PC-3 (cell line): ENCODE results near the gene CTNS. TPM values are rescaled to one million over a fixed set of nuclear protein-coding genes. Genes with fewer than 3 reads are reported as not detected.

Experiments used
- ATAC-seq: fragments of 200-7000 bp; cut with Tn5 transposase; 2 replicates; pipeline ENCODE4 v1.9.1; 2020; ENCODE audit warnings: mild to moderate bottlenecking, moderate library complexity
- BruUV-seq: library from RNA; stranded (reverse); fragments of 400-500 nt; replicated peaks from 2 replicates; lab custom pipeline; 2021; lab: Mats Ljungman, UMichigan
- CTCF ChIA-PET: fragments of 300-600 bp; sonication (Branson Sonifier 250); formaldehyde crosslinking; loops from one replicate; lab custom pipeline; 2022; ENCODE audit warnings: antibody characterized with exemption; lab: Charles Lee
- POLR2A ChIA-PET: fragments of 300-600 bp; sonication (Branson Sonifier 250); formaldehyde crosslinking; loops from one replicate; lab custom pipeline; 2022; ENCODE audit warnings: antibody characterized with exemption; ENCODE audit not compliant: unreplicated experiment; lab: Charles Lee
- DNase-seq: peaks from one replicate; pipeline ENCODE4 v3.0.0-alpha.2; 2015
- H2AFZ ChIP-seq: fragments of 300-600 bp; sonication (generic); 2 replicates; pipeline ENCODE4 v1.6.0; 2016; ENCODE audit warnings: antibody characterized with exemption, low read length
- H3F3A ChIP-seq: fragments of 300-600 bp; sonication (generic); one replicate; pipeline ENCODE4 v1.6.0; 2017; ENCODE audit warnings: antibody characterized with exemption, low read length, control low read depth, mild to moderate bottlenecking; ENCODE audit not compliant: unreplicated experiment
- H3K27ac ChIP-seq: fragments of 300-600 bp; sonication (generic); 2 replicates; pipeline ENCODE4 v1.5.1; 2016; ENCODE audit warnings: mild to moderate bottlenecking, low read length
- H3K27me3 ChIP-seq: fragments of 300-600 bp; sonication (generic); 2 replicates; pipeline ENCODE4 v1.6.1; 2016; ENCODE audit warnings: low read length, mixed read lengths
- H3K36me3 ChIP-seq: fragments of 300-600 bp; sonication (generic); 2 replicates; pipeline ENCODE4 v1.6.1; 2016; ENCODE audit warnings: low read depth, mixed run types, low read length, mixed read lengths
- H3K4me1 ChIP-seq: fragments of 300-600 bp; sonication (generic); 2 replicates; pipeline ENCODE4 v1.5.1; 2016; ENCODE audit warnings: low read length; ENCODE audit not compliant: insufficient read depth
- H3K4me2 ChIP-seq: fragments of 300-600 bp; sonication (generic); 2 replicates; pipeline ENCODE4 v1.6.0; 2016; ENCODE audit warnings: low read length
- H3K4me3 ChIP-seq: fragments of 300-600 bp; sonication (generic); 2 replicates; pipeline ENCODE4 v1.5.1; 2016; ENCODE audit warnings: mild to moderate bottlenecking, low read length, mixed read lengths
- H3K79me2 ChIP-seq: fragments of 300-600 bp; sonication (generic); 2 replicates; pipeline ENCODE4 v1.6.1; 2017; ENCODE audit warnings: low read length, mixed read lengths
- H3K9ac ChIP-seq: fragments of 300-600 bp; sonication (generic); 2 replicates; pipeline ENCODE4 v1.6.0; 2016; ENCODE audit warnings: mild to moderate bottlenecking, low read length
- H3K9me2 ChIP-seq: fragments of 300-600 bp; sonication (generic); replicated peaks from 2 replicates; pipeline ENCODE4 v1.6.1; 2016; ENCODE audit warnings: mixed run types, low read length, mixed read lengths
- H3K9me3 ChIP-seq: fragments of 300-600 bp; sonication (generic); 2 replicates; pipeline ENCODE4 v1.6.1; 2016; ENCODE audit warnings: low read length, mixed read lengths
- H4K20me1 ChIP-seq: fragments of 300-600 bp; sonication (generic); 2 replicates; pipeline ENCODE4 v1.6.1; 2016; ENCODE audit warnings: low read length, mixed read lengths
- EZH2 ChIP-seq: fragments of 300-600 bp; sonication (generic); IDR thresholded peaks from one replicate; pipeline ENCODE4 v1.6.1; 2017; ENCODE audit warnings: antibody characterized with exemption, mild to moderate bottlenecking, low read length; ENCODE audit not compliant: unreplicated experiment
- EZH2phosphoT487 ChIP-seq: fragments of 300-600 bp; sonication (generic); IDR thresholded peaks from 2 replicates; pipeline ENCODE4 v1.6.1; 2018; ENCODE audit warnings: mild to moderate bottlenecking, antibody characterized with exemption, low read length, borderline replicate concordance
- intact Hi-C: fragments of 100-400 bp; cut with micrococcal nuclease; formaldehyde crosslinking; loops from 2 replicates; pipeline ENCODE4 v1.9.0; 2023
- total RNA-seq: library from RNA; depleted of rRNA; stranded (reverse); fragments of >200 nt; gene quantifications from 2 replicates; pipeline ENCODE4 v1.2.3, GENCODE V29; 2014
- TF ChIP-seq, protein P1 (sequence below): fragments of 300-600 bp; sonication (generic); conservative IDR thresholded peaks from 2 replicates; pipeline ENCODE4 v1.5.1; 2017; ENCODE audit warnings: antibody characterized with exemption, low read depth, mild to moderate bottlenecking, low read length

Gene CTNS
- total RNA-seq, 1 experiment from 2014 or later = 10.2 TPM

DNA sequence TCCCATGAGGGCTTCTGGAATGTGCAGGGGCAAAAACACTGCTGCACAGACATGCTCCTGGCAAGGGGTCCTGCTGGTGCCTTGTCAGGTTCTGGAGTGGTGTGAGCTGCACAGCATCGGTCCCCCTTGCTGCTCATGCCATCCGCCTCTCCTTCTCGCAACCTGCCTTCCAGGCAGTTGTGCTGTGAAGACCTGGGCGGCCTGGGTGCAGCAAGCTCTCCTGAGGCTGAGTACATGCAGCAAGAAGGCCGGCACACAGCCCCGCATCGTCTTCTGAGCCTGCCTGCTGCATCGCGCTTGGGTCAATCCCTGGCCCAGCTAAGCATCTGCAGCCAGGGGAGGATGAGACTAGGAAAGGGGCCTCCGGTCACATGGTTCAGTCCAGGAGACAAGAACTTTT, 26.9 kb upstream of the CTNS start:
- no peak overlapping the region for H3K9ac ChIP-seq
- no peak overlapping the region for H3K4me2 ChIP-seq
- ATAC-seq = no peak
- no peaks in the 10 kb centered on the region for H3F3A ChIP-seq
- peaks cover 3% of the 10 kb centered on the region for H3K36me3 ChIP-seq
- ChIA-PET CTCF (no interaction called here), POLR2A (no interaction called here)
- intact Hi-C loops = no loop called here
- H3K4me3 ChIP-seq = no peak overlapping the region
- no peaks in the 10 kb centered on the region for H3K27me3 ChIP-seq
- no peak overlapping the region for H3K27ac ChIP-seq
- no peaks in the 10 kb centered on the region for H3K79me2 ChIP-seq
- TF ChIP-seq EZH2 = no peak
- TF ChIP-seq, protein P1, sequence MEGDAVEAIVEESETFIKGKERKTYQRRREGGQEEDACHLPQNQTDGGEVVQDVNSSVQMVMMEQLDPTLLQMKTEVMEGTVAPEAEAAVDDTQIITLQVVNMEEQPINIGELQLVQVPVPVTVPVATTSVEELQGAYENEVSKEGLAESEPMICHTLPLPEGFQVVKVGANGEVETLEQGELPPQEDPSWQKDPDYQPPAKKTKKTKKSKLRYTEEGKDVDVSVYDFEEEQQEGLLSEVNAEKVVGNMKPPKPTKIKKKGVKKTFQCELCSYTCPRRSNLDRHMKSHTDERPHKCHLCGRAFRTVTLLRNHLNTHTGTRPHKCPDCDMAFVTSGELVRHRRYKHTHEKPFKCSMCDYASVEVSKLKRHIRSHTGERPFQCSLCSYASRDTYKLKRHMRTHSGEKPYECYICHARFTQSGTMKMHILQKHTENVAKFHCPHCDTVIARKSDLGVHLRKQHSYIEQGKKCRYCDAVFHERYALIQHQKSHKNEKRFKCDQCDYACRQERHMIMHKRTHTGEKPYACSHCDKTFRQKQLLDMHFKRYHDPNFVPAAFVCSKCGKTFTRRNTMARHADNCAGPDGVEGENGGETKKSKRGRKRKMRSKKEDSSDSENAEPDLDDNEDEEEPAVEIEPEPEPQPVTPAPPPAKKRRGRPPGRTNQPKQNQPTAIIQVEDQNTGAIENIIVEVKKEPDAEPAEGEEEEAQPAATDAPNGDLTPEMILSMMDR = no peak
- no peak for TF ChIP-seq EZH2phosphoT487
- H3K4me1 ChIP-seq = no peaks in the 10 kb centered on the region
- H3K9me3 ChIP-seq = no peaks in the 10 kb centered on the region
- no TSS peak for BruUV-seq
- no peak for DNase-seq
- H3K9me2 ChIP-seq = no peaks in the 10 kb centered on the region
- H4K20me1 ChIP-seq = no peaks in the 10 kb centered on the region
- no peak overlapping the region for H2AFZ ChIP-seq

DNA sequence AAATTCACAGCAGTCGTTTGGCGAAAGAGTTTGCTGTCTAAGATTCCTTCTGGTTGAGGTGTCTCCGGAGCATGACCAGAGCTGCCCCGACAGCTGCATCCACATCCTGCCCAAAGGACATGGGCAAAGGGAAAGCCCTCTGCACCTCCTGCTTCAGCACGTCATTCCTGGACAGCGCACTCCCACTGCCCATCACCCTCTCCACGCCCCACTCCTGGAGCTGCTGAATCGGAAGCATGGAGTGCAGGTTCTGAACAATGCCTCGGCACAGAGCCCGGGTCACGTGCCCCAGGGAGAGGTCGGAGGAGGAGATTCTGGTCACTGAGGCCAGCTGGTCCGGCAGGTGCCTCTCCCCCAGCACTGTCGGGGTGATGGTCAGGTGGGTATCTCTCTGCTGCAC, 26.0 kb upstream of the CTNS start:
- no peak for ATAC-seq

DNA sequence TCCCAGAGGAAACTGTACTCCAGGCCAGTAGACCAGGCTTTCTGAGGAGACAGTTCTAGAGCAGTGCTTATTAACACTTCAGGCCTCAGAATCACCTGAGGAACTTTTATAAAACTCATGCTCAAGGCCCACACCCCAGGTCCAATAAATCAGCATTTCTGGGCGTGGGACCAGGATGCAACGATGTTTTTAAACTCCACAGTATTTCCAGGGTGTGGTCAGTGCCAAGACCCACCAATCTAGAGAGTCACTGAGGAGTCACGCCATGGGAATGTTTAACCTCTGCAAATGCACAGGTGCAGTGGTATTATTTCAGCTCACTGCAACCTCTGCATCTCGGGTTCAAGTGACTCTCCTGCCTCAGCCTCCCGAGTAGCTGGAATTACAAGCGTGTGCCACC, 23.4 kb upstream of the CTNS start:
- Histone ChIP-seq H2AFZ (no peak overlapping the region), H3K9me2 (no peaks in the 10 kb centered on the region), H3K79me2 (no peaks in the 10 kb centered on the region), H3K27ac (peak overlapping the region; percentile 56), H4K20me1 (no peaks in the 10 kb centered on the region), H3K27me3 (no peaks in the 10 kb centered on the region), H3K4me2 (no peak overlapping the region), H3K36me3 (peaks cover 24% of the 10 kb centered on the region), H3F3A (no peaks in the 10 kb centered on the region), H3K4me1 (no peaks in the 10 kb centered on the region), H3K9ac (no peak overlapping the region), H3K9me3 (no peaks in the 10 kb centered on the region), H3K4me3 (no peak overlapping the region)
- intact Hi-C loops = no loop called here
- CTCF ChIA-PET = no interaction called here
- ATAC-seq = peak; percentile 55
- TF ChIP-seq, protein P1 = no peak
- TF ChIP-seq EZH2 (no peak), EZH2phosphoT487 (no peak)
- BruUV-seq = no TSS peak
- peak; percentile 53 for DNase-seq
- POLR2A ChIA-PET = no interaction called here

More for the DNA sequence above, 26.0 kb upstream of the CTNS start:
- BruUV-seq = no TSS peak
- H3K27ac ChIP-seq = no peak overlapping the region
- no peak overlapping the region for H2AFZ ChIP-seq
- no peak overlapping the region for H3K4me3 ChIP-seq
- no peaks in the 10 kb centered on the region for H3K79me2 ChIP-seq
- H3K27me3 ChIP-seq = no peaks in the 10 kb centered on the region
- peaks cover 11% of the 10 kb centered on the region for H3K36me3 ChIP-seq
- no peak overlapping the region for H3K9ac ChIP-seq
- no peak for DNase-seq
- H4K20me1 ChIP-seq = no peaks in the 10 kb centered on the region
- CTCF ChIA-PET = no interaction called here
- H3K4me2 ChIP-seq = no peak overlapping the region
- POLR2A ChIA-PET = no interaction called here
- no peaks in the 10 kb centered on the region for H3F3A ChIP-seq
- intact Hi-C loops = no loop called here
- H3K4me1 ChIP-seq = no peaks in the 10 kb centered on the region
- no peaks in the 10 kb centered on the region for H3K9me3 ChIP-seq
- H3K9me2 ChIP-seq = no peaks in the 10 kb centered on the region
- TF ChIP-seq, protein P1 = no peak
- no peak for TF ChIP-seq EZH2phosphoT487
- no peak for TF ChIP-seq EZH2
